ENCODE measurements around the gene RBMY1E.
"Not testable (repeated sequence)": the region's sequence is repeated elsewhere in the genome, so short reads cannot be mapped to it uniquely, and the experiment has no call there.

RBMY1E gene

GRCh38 chrY:21917932-21918331 is at the start of gene RBMY1E:
Gene RBMY1E (minus strand): TSS chrY:21918032. CDS start chrY:21916054, 1,978 bp downstream.
- H3K9me3 ChIP-seq, H3K4me1 ChIP-seq, H3K9ac ChIP-seq, H3K27me3 ChIP-seq, H4K20me1 ChIP-seq, H3K4me3 ChIP-seq, H3K4me2 ChIP-seq, H3K27ac ChIP-seq, H3K36me3 ChIP-seq: not testable (repeated sequence)

- not testable (repeated sequence) for H3K4me1 ChIP-seq, H3K4me3 ChIP-seq, H3K9me3 ChIP-seq, H3K9ac ChIP-seq, H3K27ac ChIP-seq, H3K36me3 ChIP-seq, H3K27me3 ChIP-seq, H3K4me2 ChIP-seq, H4K20me1 ChIP-seq
These were observed 23.4 kb downstream of the RBMY1E start, which contains the start of gene RBMY1D for GRCh38 chrY:21894426-21894825. Gene RBMY1D (minus strand): TSS chrY:21894526. CDS start chrY:21892513, 2,013 bp downstream.

GRCh38 chrY:21869407-21870076 is 48.3 kb downstream of the RBMY1E start:
- not testable (repeated sequence) for H4K20me1 ChIP-seq, H3K4me2 ChIP-seq, H3K9me3 ChIP-seq, H3K27me3 ChIP-seq, H3K4me3 ChIP-seq, H3K4me1 ChIP-seq, H3K36me3 ChIP-seq, H3K27ac ChIP-seq, H3K9ac ChIP-seq
